ENCODE measurements around the gene ALKBH3. TPM values are rescaled to one million over a fixed set of nuclear protein-coding genes. Genes with fewer than 3 reads are reported as not detected.

Gene ALKBH3
- total and polyA plus RNA-seq, 10 of the 15 experiments (the other 5 are each of a cell fraction or from before 2014, with no cell fraction given): 22.1 to 50.8 (median 38.5) TPM

DNA sequence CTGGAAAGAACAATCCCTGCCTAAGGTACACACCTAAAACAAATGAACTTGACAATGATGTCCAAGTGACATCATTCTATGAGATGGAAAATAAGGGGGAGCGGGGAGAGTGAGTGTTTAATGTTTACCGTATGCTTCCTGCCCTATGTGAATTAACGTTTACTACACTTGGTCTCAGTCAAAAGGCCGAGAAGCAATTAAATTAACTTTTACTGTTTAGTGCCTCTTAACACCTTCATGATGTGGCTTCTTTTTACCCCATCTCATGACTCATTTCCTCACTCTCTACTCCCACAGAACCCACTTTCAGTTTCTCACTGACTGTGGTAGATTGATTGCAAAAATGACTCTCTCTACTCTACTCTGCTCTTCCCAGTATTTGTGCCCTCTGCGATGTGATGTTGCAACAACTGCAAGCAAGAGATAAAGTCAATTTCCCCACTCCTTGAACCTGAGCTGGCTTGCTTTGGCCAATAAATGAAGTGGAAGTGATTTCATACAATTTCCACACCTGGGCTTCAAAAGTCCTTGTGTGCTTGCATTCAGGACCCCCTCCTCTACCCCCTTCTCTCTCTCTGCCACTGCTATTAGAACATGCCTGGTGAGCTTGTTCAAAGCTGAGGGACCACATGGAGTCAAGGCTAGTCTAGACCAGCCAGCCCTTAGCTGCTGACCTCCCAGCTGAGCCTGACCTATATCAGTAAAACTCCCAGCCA is 11.6 kb upstream of the ALKBH3 start (continued):
- TF ChIP-seq PML (IDR thresholded peaks at IDR 0.05; ENCODE audit: low read length): peak; percentile 70
- no peak for TF ChIP-seq WRNIP1 (IDR thresholded peaks at IDR 0.05; ENCODE audit: borderline replicate concordance, low read depth, low read length)
- TF ChIP-seq ZNF384 (IDR thresholded peaks at IDR 0.05; ENCODE audit: borderline replicate concordance, low read depth, low read length): no peak
- peak; percentile 92 for TF ChIP-seq ATF2 (IDR thresholded peaks at IDR 0.05; ENCODE audit: low read length)
- TF ChIP-seq BMI1 (IDR thresholded peaks at IDR 0.05; ENCODE audit: borderline replicate concordance): peak; percentile 93
- TF ChIP-seq RCOR1 (conservative IDR thresholded peaks at IDR 0.05; ENCODE audit: low read depth, low read length): peak; percentile 94; the same call in 1 of the 2 replicates
- TF ChIP-seq CTCF (IDR thresholded peaks at IDR 0.05 in 2 of 3, conservative IDR thresholded peaks at IDR 0.05 in 1 of 3; ENCODE audit: control insufficient read depth in 2 of 3, extremely low read depth in 1 of 3, insufficient read depth in 1 of 3, low read depth in 3 of 3, low read length in 3 of 3): no peak
- no peak for TF ChIP-seq HDGF (IDR thresholded peaks at IDR 0.05)
- peak; percentile 46; the same call in 1 of the 2 replicates for TF ChIP-seq NR2C1 (IDR thresholded peaks at IDR 0.05)
- TF ChIP-seq TBL1XR1 (IDR thresholded peaks at IDR 0.05; ENCODE audit: low read depth, low read length): peak; percentile 93
- TF ChIP-seq MEF2A (IDR thresholded peaks at IDR 0.05; ENCODE audit: insufficient read depth, low read depth, low read length): peak; percentile 82
- TF ChIP-seq RAD51 (IDR thresholded peaks at IDR 0.05): peak; percentile 72; the same call in 1 of the 2 replicates
- TF ChIP-seq MYB (IDR thresholded peaks at IDR 0.05; ENCODE audit: borderline replicate concordance, low read depth, low read length): 0 out of 2 replicates have a peak, but pooled peaks have one; percentile 29
- TF ChIP-seq CREM (IDR thresholded peaks at IDR 0.05; ENCODE audit: low read depth): peak; percentile 86
- TF ChIP-seq FOXM1 (IDR thresholded peaks at IDR 0.05; ENCODE audit: low read depth, low read length): peak; percentile 85
- peak; percentile 59 for TF ChIP-seq CREB1 (IDR thresholded peaks at IDR 0.05; ENCODE audit: low read depth)
- peak; percentile 58 for TF ChIP-seq NFYB (IDR thresholded peaks at IDR 0.05; ENCODE audit: insufficient read depth, low read depth, low read length)
- peak in 1 of 2 experiments; percentile 54; a peak in 1 of 4 replicates for TF ChIP-seq SRF (IDR thresholded peaks at IDR 0.05; ENCODE audit: low read depth in 2 of 2, low read length in 2 of 2)
- TF ChIP-seq JUND (IDR thresholded peaks at IDR 0.05; ENCODE audit: low read depth, low read length): peak; percentile 96
- TF ChIP-seq SIX5 (IDR thresholded peaks at IDR 0.05; ENCODE audit: low read depth, low read length, severe bottlenecking): no peak
- TF ChIP-seq, protein P1, sequence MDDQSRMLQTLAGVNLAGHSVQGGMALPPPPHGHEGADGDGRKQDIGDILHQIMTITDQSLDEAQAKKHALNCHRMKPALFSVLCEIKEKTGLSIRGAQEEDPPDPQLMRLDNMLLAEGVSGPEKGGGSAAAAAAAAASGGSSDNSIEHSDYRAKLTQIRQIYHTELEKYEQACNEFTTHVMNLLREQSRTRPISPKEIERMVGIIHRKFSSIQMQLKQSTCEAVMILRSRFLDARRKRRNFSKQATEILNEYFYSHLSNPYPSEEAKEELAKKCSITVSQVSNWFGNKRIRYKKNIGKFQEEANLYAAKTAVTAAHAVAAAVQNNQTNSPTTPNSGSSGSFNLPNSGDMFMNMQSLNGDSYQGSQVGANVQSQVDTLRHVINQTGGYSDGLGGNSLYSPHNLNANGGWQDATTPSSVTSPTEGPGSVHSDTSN (IDR thresholded peaks at IDR 0.05; ENCODE audit: insufficient replicate concordance, low read depth, low read length): peak; percentile 71
- peak; percentile 92 to 97 for TF ChIP-seq IKZF2 (IDR thresholded peaks at IDR 0.05)
- TF ChIP-seq POLR2AphosphoS2 (IDR thresholded peaks at IDR 0.05; ENCODE audit: low read depth, low read length): no peak
- TF ChIP-seq ZNF207 (IDR thresholded peaks at IDR 0.05; ENCODE audit: borderline replicate concordance): 0 out of 2 replicates have a peak, but pooled peaks have one; percentile 51

Measured in GM12878 (cell line).